RWPE1 (cell line): ENCODE results near the gene KRT84.
"Not testable (repeated sequence)": the region's sequence is repeated elsewhere in the genome, so short reads cannot be mapped to it uniquely, and the experiment has no call there.

ENCODE experiments used
- CTCF ChIA-PET: fragments of 350-600 bp; sonication (Branson Sonifier 250); formaldehyde crosslinking; extraction: SDS; loops from one replicate; lab custom pipeline; 2021; lab: Yijun Ruan, JAX
- POLR2A ChIA-PET: fragments of 400-600 bp; formaldehyde crosslinking; extraction: SDS; loops from one replicate; lab custom pipeline; 2020; ENCODE audit warnings: antibody characterized with exemption; ENCODE audit not compliant: low non-redundant PET; lab: Yijun Ruan, JAX
- DNase-seq: peaks from one replicate; pipeline ENCODE4 v3.0.0; 2012; ENCODE audit warnings: low spot score
- H3K27ac ChIP-seq: fragments of 450-650 bp; 2 replicates; pipeline ENCODE4 v1.5.1; 2017
- CTCF ChIP-seq: fragments of 450-650 bp; conservative IDR thresholded peaks from 2 replicates; pipeline ENCODE4 v1.5.1; 2017; ENCODE audit warnings: low read depth, mild to moderate bottlenecking

Gene KRT84

GRCh38 chr12:52413782-52414345 lies 28.4 kb upstream of the KRT84 start:
- POLR2A ChIA-PET: no interaction called here
- DNase-seq: no peak
- TF ChIP-seq CTCF: no peak
- CTCF ChIA-PET: interaction anchor here (0.6 kb wide), 1 partner anchor 532 kb away, joined by 3 read pairs; no protein-coding TSS in a partner anchor
- no peak overlapping the region for H3K27ac ChIP-seq

GRCh38 chr12:52413202-52413601 lies 27.8 kb upstream of the KRT84 start:
- POLR2A ChIA-PET: no interaction called here
- CTCF ChIA-PET: no interaction called here
- no peak for TF ChIP-seq CTCF
- no peak for DNase-seq
- no peak overlapping the region for H3K27ac ChIP-seq

- no peak overlapping the region for H3K27ac ChIP-seq
- ChIA-PET CTCF (interaction anchor here (0.7 kb wide), 3 partner anchors 23 to 84 kb away, joined by 3 to 4 read pairs (median 4); no protein-coding TSS in a partner anchor), POLR2A (no interaction called here)
- TF ChIP-seq CTCF: no peak
- no peak for DNase-seq
Observed at GRCh38 chr12:52411815-52412214, 26.4 kb upstream of the KRT84 start.

- CTCF ChIA-PET, H3K27ac ChIP-seq, DNase-seq, POLR2A ChIA-PET: not testable (repeated sequence)
Observed at GRCh38 chr12:52410589-52411248, 25.3 kb upstream of the KRT84 start.

- ChIA-PET CTCF (interaction anchor here (1.0 kb wide), 1 partner anchor 18 kb away, joined by 3 read pairs; no protein-coding TSS in a partner anchor), POLR2A (no interaction called here)
- DNase-seq: no peak
Observed at GRCh38 chr12:52407918-52408317, 22.5 kb upstream of the KRT84 start.

GRCh38 chr12:52405922-52406385 lies 20.5 kb upstream of the KRT84 start, which contains the start of gene KRT82:
TSS of gene KRT82 (minus strand) at chr12:52406335. CDS start at chr12:52406277, 58 bp downstream.
- no peak within 1 kb of the TSS for H3K27ac ChIP-seq
- CTCF ChIA-PET: interaction anchor here (0.7 to 0.8 kb wide), 2 partner anchors 10 to 13 kb away, joined by 3 read pairs; no protein-coding TSS in a partner anchor
- POLR2A ChIA-PET: no interaction called here
- DNase-seq: no peak
- no peak for TF ChIP-seq CTCF

More at GRCh38 chr12:52407918-52408317, 22.5 kb upstream of the KRT84 start:
- no peak for TF ChIP-seq CTCF
- H3K27ac ChIP-seq: no peak overlapping the region

GRCh38 chr12:52404951-52405350 lies 19.5 kb upstream of the KRT84 start:
- ChIA-PET CTCF (no interaction called here), POLR2A (no interaction called here)
- H3K27ac ChIP-seq: no peak overlapping the region
- no peak for DNase-seq
- no peak for TF ChIP-seq CTCF
